ENCODE measurements around the gene PHEX.

The PHEX gene

GRCh38 chrX:22105231-22105630 lies 73.1 kb downstream of the PHEX start:
- no peak for DNase-seq (ENCODE audit: low read depth in 2 of 2)

GRCh38 chrX:22105971-22106370 lies 73.8 kb downstream of the PHEX start:
- no peak for DNase-seq (ENCODE audit: low read depth in 2 of 2)

DNA sequence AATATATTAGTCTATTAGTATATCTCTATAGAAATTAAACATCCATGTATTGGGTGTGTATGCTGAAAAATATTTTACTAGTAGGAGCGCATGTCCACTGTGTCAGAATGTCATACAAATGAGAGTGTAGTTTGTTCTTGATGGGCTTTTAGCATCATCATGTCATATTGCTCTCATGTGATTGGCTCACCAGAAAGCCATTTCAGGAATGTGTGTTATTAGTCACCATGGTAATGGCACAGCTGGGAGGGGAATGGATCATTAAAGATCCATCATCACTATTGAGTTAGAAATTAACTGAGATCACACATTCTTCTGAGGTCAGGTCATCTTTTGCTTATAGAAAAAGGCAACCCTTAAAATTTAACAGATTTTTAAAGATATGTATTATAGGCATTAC lies 77.3 kb downstream of the PHEX start:
- no peak for DNase-seq (ENCODE audit: low read depth in 2 of 2)

DNA sequence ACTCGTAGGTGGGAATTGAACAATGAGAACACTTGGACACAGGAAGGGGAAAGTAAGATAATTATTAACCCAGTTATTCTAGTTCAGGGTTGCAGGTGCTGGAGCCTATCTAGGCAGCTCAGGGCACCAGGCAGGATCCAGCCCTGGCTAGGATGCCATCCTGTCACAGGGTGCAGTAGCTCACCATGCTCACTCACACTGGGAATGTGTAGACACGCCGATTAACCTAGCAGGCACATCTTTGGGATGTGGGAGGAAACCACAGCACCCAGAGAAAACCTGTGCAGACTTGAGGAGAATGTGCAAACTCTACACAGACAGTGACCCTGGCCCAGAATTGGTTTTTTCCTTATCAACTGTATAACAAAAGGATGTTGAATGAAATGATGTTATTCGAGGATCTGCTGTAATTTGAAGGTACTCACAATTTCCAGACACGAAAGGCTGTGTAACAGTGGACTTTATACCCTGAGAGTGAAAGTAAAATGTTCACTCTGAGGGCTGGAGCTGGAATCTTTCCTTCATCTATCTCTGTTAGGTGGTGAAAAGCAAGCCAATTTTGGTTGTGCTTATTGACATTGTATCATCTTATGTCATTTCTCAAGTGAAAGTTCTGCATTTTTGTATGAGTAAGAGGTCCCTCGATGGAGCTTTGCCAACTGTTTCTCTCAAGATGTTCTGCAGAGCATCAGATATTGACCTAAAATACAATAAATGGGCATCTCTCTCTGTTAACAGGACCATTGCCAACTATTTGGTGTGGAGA lies 78.8 kb downstream of the PHEX start:
- no peak for DNase-seq (ENCODE audit: low read depth in 2 of 2)

GRCh38 chrX:22116605-22117546 lies 84.8 kb downstream of the PHEX start:
- DNase-seq (ENCODE audit: low read depth in 2 of 2) = no peak

GRCh38 chrX:22117633-22118032 lies 85.5 kb downstream of the PHEX start:
- DNase-seq (ENCODE audit: low read depth in 2 of 2) = no peak

GRCh38 chrX:22118161-22118830 lies 86.2 kb downstream of the PHEX start:
- DNase-seq (ENCODE audit: low read depth in 2 of 2) = no peak

GRCh38 chrX:22121161-22121560 lies 89.0 kb downstream of the PHEX start:
- no peak for DNase-seq (ENCODE audit: low read depth in 2 of 2)

GRCh38 chrX:22122510-22122909 lies 90.4 kb downstream of the PHEX start:
- DNase-seq (ENCODE audit: low read depth in 2 of 2) = no peak

DNA sequence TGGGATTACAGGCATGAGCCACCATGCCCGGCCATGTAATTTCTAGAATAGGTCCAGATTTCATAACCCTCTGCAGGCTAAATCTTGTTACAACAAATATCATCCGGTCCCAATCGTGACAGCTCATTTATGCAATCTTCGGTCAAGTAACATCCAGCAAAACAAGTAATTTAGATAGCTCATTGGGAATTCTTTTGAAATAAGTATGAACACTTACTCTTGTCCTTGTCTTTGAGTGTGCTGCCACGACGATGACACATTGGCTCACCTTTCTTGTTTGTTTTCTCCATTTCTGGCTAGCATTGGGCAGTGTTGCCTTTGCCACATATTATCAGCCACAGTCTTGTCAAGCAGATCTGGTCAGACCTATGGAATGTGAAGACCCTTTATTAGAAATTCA lies 92.0 kb downstream of the PHEX start:
- no peak for DNase-seq (ENCODE audit: low read depth in 2 of 2)

DNA sequence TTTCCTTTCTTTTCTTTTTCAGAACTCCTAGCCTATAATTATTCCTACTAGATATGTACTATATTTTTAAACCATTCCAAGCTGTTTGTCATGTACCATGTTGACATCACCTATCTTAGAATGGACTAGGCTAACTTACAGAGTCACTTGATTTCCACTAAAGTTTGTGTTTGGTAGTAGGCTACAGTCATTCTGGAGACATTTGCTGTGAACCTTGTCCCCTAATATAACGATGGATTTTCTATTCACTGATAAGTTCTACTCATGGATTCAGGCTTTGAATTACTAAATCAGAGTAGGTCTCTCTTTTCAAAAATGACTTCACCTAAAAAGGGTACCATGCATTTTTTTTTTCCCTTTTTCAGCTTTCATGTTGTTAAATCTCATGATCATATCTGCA lies 93.4 kb downstream of the PHEX start:
- DNase-seq (ENCODE audit: low read depth in 2 of 2) = no peak

DNA sequence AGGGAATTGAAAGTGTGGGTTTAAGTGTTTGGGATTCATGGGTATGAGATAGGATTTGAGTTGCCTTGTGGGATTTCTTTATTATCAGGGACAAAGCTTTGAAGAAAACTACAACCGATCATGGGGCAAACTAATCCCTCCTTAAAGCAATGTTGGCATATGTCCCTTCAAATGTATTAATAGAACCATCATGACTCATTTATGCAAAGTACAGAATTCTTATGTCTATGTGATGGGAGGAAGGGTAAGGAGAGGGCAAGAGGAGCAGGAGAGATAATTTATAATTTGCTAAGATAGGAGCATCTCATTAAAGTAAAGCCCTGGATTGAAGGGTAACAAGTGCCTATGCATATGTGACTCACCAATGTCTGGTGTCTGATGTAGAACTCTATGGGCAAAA lies 94.2 kb downstream of the PHEX start:
- DNase-seq (ENCODE audit: low read depth in 2 of 2) = no peak

DNA sequence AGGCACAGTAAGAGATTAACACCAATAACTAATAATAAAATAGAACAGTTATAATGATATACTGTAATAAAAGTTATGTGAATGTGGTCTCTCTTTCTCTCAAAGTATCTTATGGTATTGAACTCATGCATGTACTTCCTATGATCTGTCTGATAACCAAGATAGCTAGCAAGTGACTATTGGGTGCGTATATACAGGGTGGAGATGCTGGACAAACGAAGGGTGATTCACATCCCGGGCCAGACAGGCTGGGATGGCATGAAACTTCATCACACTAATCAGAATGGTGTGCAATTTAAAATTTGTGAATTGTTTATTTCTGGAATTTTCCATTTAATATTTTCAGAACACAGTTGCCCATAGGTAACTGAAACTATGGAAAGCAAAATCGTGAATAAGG lies 96.8 kb downstream of the PHEX start:
- DNase-seq (ENCODE audit: low read depth in 2 of 2) = no peak

DNA sequence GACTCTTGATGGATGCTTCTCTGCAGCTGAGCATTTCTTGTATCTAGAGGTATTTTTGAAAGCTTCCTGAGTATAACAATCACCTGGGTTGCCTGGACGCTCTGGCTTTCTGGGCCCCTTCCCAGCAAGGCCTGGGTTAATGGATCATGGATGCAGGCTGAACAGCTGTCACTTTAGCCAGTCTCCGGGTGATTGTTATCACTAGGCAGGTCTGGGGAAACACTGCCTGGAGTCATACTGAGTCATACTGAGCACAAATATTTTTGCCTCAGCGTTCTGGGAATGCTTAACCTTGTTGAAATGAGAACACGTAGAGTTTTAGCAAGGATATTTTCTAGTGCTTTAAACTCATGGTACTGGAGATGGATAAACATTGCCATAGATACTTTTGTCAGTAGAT lies 102.6 kb downstream of the PHEX start:
- DNase-seq (ENCODE audit: low read depth in 2 of 2) = no peak

DNA sequence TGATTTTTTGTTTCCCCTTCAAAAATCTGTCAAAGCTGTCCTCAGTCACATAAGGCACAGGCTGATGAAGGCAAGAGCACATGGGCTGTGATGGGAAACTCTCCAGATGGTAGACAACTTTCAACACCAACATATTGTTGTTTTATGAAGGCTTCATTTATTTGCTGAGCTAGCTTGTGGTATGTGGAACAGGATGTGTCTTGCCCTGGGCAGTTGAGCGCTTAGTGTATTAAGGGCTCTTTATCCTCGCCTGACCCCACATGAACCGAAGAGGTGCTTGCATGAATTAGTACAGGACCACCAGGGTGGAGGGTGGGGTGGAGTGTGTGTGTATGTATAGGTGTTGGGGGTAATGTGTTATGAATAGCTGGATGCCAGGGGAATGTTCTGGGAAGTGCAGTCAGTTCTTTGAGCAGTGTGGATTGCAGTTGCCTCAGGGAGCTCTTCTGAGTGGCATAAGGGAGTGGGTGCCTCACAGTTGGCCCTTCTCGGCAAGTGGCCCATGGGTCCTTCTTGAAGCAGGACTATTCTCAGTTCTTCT lies 103.1 kb downstream of the PHEX start:
- DNase-seq (ENCODE audit: low read depth in 2 of 2) = no peak

GRCh38 chrX:22135994-22136684 lies 104.0 kb downstream of the PHEX start:
- no peak for DNase-seq (ENCODE audit: low read depth in 2 of 2)

- DNase-seq (ENCODE audit: low read depth in 2 of 2) = no peak
These were observed 104.6 kb downstream of the PHEX start for GRCh38 chrX:22136711-22137110.

GRCh38 chrX:22139822-22140221 lies 107.7 kb downstream of the PHEX start:
- DNase-seq (ENCODE audit: low read depth in 2 of 2) = no peak

DNA sequence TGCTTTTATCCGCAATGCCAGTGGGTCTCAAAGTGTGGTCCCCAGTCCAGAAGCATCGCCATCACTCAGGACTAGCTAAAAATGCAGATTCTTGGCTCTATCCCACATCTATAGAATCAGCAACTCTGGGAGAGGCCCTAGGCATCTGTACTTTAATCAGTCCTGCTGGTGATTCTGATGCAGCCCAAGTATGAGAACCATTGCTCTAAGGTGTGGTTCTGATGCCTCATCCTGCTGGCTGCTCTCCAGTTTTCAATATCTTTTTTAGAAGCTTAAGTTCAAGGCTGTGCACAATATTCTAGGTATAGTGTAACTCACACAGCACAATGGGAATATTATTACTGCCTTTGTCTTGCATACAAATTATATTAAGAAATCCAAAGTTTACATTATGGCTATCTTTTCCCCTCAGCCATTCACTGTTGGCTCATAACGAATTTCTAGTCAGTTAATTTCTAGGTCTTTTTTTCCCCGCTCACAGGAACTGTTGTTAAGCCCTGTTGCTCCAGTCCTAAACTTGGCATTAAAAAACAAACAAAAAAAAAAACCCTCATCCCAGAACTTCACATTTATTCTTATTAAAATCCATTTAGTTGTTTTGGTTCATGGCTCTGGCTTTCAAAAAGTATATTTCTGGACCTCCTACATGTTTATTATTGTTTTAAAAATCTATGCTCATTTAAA lies 109.1 kb downstream of the PHEX start:
- no peak for DNase-seq (ENCODE audit: low read depth in 2 of 2)

- no peak for DNase-seq (ENCODE audit: low read depth in 2 of 2)
These were observed 115.1 kb downstream of the PHEX start for GRCh38 chrX:22147214-22147613.

- no peak for DNase-seq (ENCODE audit: low read depth in 2 of 2)
These were observed 115.8 kb downstream of the PHEX start for GRCh38 chrX:22147942-22148341.

All from stimulated activated CD8-positive, alpha-beta memory T cell treated with anti-CD3 and anti-CD28 coated beads, Interleukin-2, amount 100 ng/mL, for 48 hours (primary cell).